IMR-90 (cell line): Measurements from ENCODE around the gene MAGI2. TPM values are rescaled to one million over a fixed set of nuclear protein-coding genes. Genes with fewer than 3 reads are reported as not detected.

Experiments
- ATAC-seq: fragments of 200-7000 bp; cut with Tn5 transposase; 2 replicates; pipeline ENCODE4 v1.9.1; 2020; ENCODE audit warnings: low read depth, mild to moderate bottlenecking, moderate library complexity
- BruUV-seq: library from RNA; stranded (reverse); fragments of 400-500 nt; replicated peaks from 2 replicates; lab custom pipeline; 2021; lab: Mats Ljungman, UMichigan
- CTCF ChIA-PET: fragments of 300-600 bp; formaldehyde crosslinking; extraction: SDS; loops from one replicate; lab custom pipeline; 2021; ENCODE audit warnings: antibody characterized with exemption; lab: Yijun Ruan, JAX
- POLR2A ChIA-PET: fragments of 300-600 bp; sonication (Branson Sonifier 250); formaldehyde crosslinking; loops from one replicate; lab custom pipeline; 2022; ENCODE audit warnings: antibody characterized with exemption; ENCODE audit not compliant: unreplicated experiment; lab: Charles Lee
- DNase-seq: peaks from one replicate; pipeline ENCODE4 v3.0.0; 2013
- H2AFZ ChIP-seq: replicated peaks from 2 replicates; pipeline ENCODE3; 2013; ENCODE audit warnings: low read length, mild to moderate bottlenecking; ENCODE audit not compliant: poor library complexity
- H2AK5ac ChIP-seq: 2 replicates; pipeline ENCODE4 v1.6.1; 2013; ENCODE audit warnings: low read depth, low read length, inconsistent platforms
- H2AK9ac ChIP-seq: replicated peaks from 2 replicates; pipeline ENCODE3; 2013; ENCODE audit warnings: mild to moderate bottlenecking, low read depth, low read length, moderate library complexity; ENCODE audit not compliant: poor library complexity
- H2BK120ac ChIP-seq: 2 replicates; pipeline ENCODE4 v1.6.1; 2013; ENCODE audit warnings: low read depth, low read length, inconsistent platforms
- H2BK15ac ChIP-seq: 3 replicates; pipeline ENCODE4 v1.6.1; 2013; ENCODE audit warnings: low read depth, low read length, inconsistent platforms
- H2BK20ac ChIP-seq: 2 replicates; pipeline ENCODE4 v1.6.1; 2013; ENCODE audit warnings: low read depth, mild to moderate bottlenecking, inconsistent platforms, low read length, moderate library complexity
- H2BK5ac ChIP-seq: 2 replicates; pipeline ENCODE4 v1.6.1; 2013; ENCODE audit warnings: mild to moderate bottlenecking, low read depth, low read length, inconsistent platforms; ENCODE audit not compliant: poor library complexity, severe bottlenecking
- H3K14ac ChIP-seq: replicated peaks from 2 replicates; pipeline ENCODE4 v1.6.1; 2013; ENCODE audit warnings: low read depth, low read length, inconsistent platforms
- H3K18ac ChIP-seq: 2 replicates; pipeline ENCODE4 v1.6.1; 2013; ENCODE audit warnings: low read depth, low read length, control low read depth
- H3K23ac ChIP-seq: 2 replicates; pipeline ENCODE4 v1.6.1; 2013; ENCODE audit warnings: low read depth, low read length, inconsistent platforms
- H3K27ac ChIP-seq: 2 replicates; pipeline ENCODE4 v1.5.1; 2013; ENCODE audit warnings: mild to moderate bottlenecking, control low read depth, low read length; ENCODE audit not compliant: insufficient read depth
- H3K27me3 ChIP-seq: 2 replicates; pipeline ENCODE4 v1.6.1; 2013; ENCODE audit warnings: low read length; ENCODE audit not compliant: control insufficient read depth, insufficient read depth
- H3K36me3 ChIP-seq: 2 replicates; pipeline ENCODE4 v1.6.1; 2013; ENCODE audit warnings: low read length, mixed read lengths; ENCODE audit not compliant: control insufficient read depth, insufficient read depth
- H3K4ac ChIP-seq: 2 replicates; pipeline ENCODE4 v1.6.1; 2013; ENCODE audit warnings: low read depth, low read length, inconsistent platforms
- H3K4me1 ChIP-seq: 2 replicates; pipeline ENCODE4 v1.6.1; 2013; ENCODE audit warnings: low read length, mixed read lengths; ENCODE audit not compliant: control insufficient read depth, insufficient read depth
- H3K4me2 ChIP-seq: 2 replicates; pipeline ENCODE4 v1.6.1; 2013; ENCODE audit warnings: low read depth, mild to moderate bottlenecking, control low read depth, low read length, moderate library complexity
- H3K4me3 ChIP-seq: 2 replicates; pipeline ENCODE4 v1.5.1; 2013; ENCODE audit warnings: low read depth, mild to moderate bottlenecking, control low read depth, low read length, moderate library complexity; ENCODE audit not compliant: insufficient read depth
- H3K56ac ChIP-seq: 2 replicates; pipeline ENCODE4 v1.6.1; 2013; ENCODE audit warnings: low read length, inconsistent platforms; ENCODE audit not compliant: insufficient read depth; ENCODE audit errors: extremely low read depth
- H3K79me1 ChIP-seq, 2 experiments: 2 replicates each; pipeline ENCODE4 v1.6.1; 2013; ENCODE audit warnings: low read length in 2 of 2, inconsistent platforms in 1 of 2, low read depth in 1 of 2
- H3K9ac ChIP-seq: 2 replicates; pipeline ENCODE4 v1.6.1; 2013; ENCODE audit warnings: low read depth, low read length, control low read depth
- H3K9me1 ChIP-seq: 2 replicates; pipeline ENCODE4 v1.6.1; 2013; ENCODE audit warnings: low read length, inconsistent platforms; ENCODE audit not compliant: insufficient read depth
- H3K9me3 ChIP-seq: 2 replicates; pipeline ENCODE4 v1.6.1; 2013; ENCODE audit warnings: low read length; ENCODE audit not compliant: control insufficient read depth, insufficient read depth
- H4K20me1 ChIP-seq: 2 replicates; pipeline ENCODE4 v1.6.1; 2013; ENCODE audit warnings: low read length, inconsistent platforms; ENCODE audit not compliant: insufficient read depth
- H4K5ac ChIP-seq: 2 replicates; pipeline ENCODE4 v1.6.1; 2013; ENCODE audit warnings: mild to moderate bottlenecking, low read depth, low read length, control low read depth
- H4K8ac ChIP-seq, 2 experiments: 2 replicates each; pipeline ENCODE4 v1.6.1; 2013; ENCODE audit warnings: low read depth in 2 of 2, low read length in 2 of 2, control low read depth in 1 of 2, inconsistent platforms in 1 of 2
- H4K91ac ChIP-seq: 2 replicates; pipeline ENCODE4 v1.6.1; 2013; ENCODE audit warnings: low read depth, low read length, inconsistent platforms; ENCODE audit not compliant: insufficient read depth
- ELK1 ChIP-seq: fragments of 150-350 bp; IDR thresholded peaks from 2 replicates; pipeline ENCODE4 v1.6.1; 2016; ENCODE audit warnings: low read depth, mild to moderate bottlenecking, low read length, moderate library complexity, borderline replicate concordance
- MAZ ChIP-seq: IDR thresholded peaks from 2 replicates; pipeline ENCODE4 v1.6.1; 2012; ENCODE audit warnings: low read depth, mild to moderate bottlenecking, low read length, improper control_type of control experiment, moderate library complexity, borderline replicate concordance
- MXI1 ChIP-seq: IDR thresholded peaks from 2 replicates; pipeline ENCODE4 v1.6.1; 2012; ENCODE audit warnings: low read depth, mild to moderate bottlenecking, low read length, moderate library complexity, borderline replicate concordance
- RAD21 ChIP-seq: IDR thresholded peaks from 2 replicates; pipeline ENCODE4 v1.6.1; 2012; ENCODE audit warnings: low read length, improper control_type of control experiment
- RFX5 ChIP-seq: IDR thresholded peaks from 2 replicates; pipeline ENCODE4 v1.8.0; 2012; ENCODE audit warnings: low read depth, mild to moderate bottlenecking, low read length, moderate library complexity
- USF2 ChIP-seq: fragments of 150-350 bp; IDR thresholded peaks from 2 replicates; pipeline ENCODE4 v1.6.1; 2017; ENCODE audit warnings: mild to moderate bottlenecking, antibody characterized with exemption, low read length, low read depth
- WGBS, 2 experiments: methylation state at CpG; one replicate each; pipeline versions ENCODE4 v1.1.5 to v1.1.7; 2013; ENCODE audit warnings: missing lambda C conversion rate in 2 of 2; ENCODE audit not compliant: insufficient read length in 1 of 2; ENCODE audit errors: extremely low coverage in 2 of 2; 5-methylcytosine and 5-hydroxymethylcytosine counted together
- dilution Hi-C: fragments of 300-500 bp; cut with HindIII; formaldehyde crosslinking; loops from one replicate; pipeline ENCODE4 v1.14.3; 2018; ENCODE audit warnings: low sequenced_read_pairs; ENCODE audit not compliant: unreplicated experiment
- in situ Hi-C: fragments of 300-500 bp; cut with MboI; formaldehyde crosslinking; loops from 3 replicates; pipeline ENCODE4 v1.14.3; 2019; ENCODE audit warnings: low sequenced_read_pairs, inconsistent platforms, mixed read lengths
- intact Hi-C: fragments of 100-400 bp; cut with micrococcal nuclease; formaldehyde crosslinking; loops from 2 replicates; pipeline ENCODE4 v1.10.0; 2022
- polyA plus RNA-seq, 3 experiments: library from polyadenylated mRNA; depleted of rRNA; stranded (reverse); fragments of >200 nt; gene quantifications; 2 replicates each; pipeline ENCODE4 v1.2.3, GENCODE V29; 2012; ENCODE audit warnings: low replicate concordance in 1 of 3
- total RNA-seq: library from RNA; depleted of rRNA; stranded (reverse); fragments of >200 nt; gene quantifications from 2 replicates; pipeline ENCODE4 v1.2.3, GENCODE V29; 2012

The MAGI2 gene
- total and polyA plus RNA-seq, 2 of the 4 experiments (the other 2 are of a cell fraction), result 2.5 to 17.9 TPM

- H2BK120ac ChIP-seq, result no peak overlapping the region
- no peak overlapping the region for H3K18ac ChIP-seq
- H3K4ac ChIP-seq, result no peak overlapping the region
- H3K4me3 ChIP-seq, result no peak overlapping the region
- no peak overlapping the region for H4K8ac ChIP-seq
- ATAC-seq, result no peak
- no peak for DNase-seq
- no peaks in the 10 kb centered on the region for H3K79me1 ChIP-seq
- ChIA-PET CTCF (no interaction called here), POLR2A (no interaction called here)
- BruUV-seq, result no TSS peak
- no peak overlapping the region for H4K91ac ChIP-seq
- H2BK15ac ChIP-seq, result no peak overlapping the region
- no peak overlapping the region for H2AK9ac ChIP-seq
- WGBS, 2 experiments, result no CpG with 5 or more reads among the region's 3 CpGs
- no peak overlapping the region for H4K5ac ChIP-seq
- no peak overlapping the region; the same call in 1 of the 2 replicates for H3K14ac ChIP-seq
- no peaks in the 10 kb centered on the region for H3K36me3 ChIP-seq
- intact Hi-C loops (no loop called here), dilution Hi-C loops (no loop called here), in situ Hi-C loops (no loop called here)
- H3K56ac ChIP-seq, result no peak overlapping the region
- H3K27me3 ChIP-seq, result no peaks in the 10 kb centered on the region
- no peaks in the 10 kb centered on the region for H4K20me1 ChIP-seq
- no peak overlapping the region for H3K27ac ChIP-seq
- no peak overlapping the region for H2AK5ac ChIP-seq
- H3K9me1 ChIP-seq, result no peaks in the 10 kb centered on the region
- H3K23ac ChIP-seq, result no peak overlapping the region
- no peak overlapping the region for H2BK20ac ChIP-seq
- H3K9me3 ChIP-seq, result no peaks in the 10 kb centered on the region
- TF ChIP-seq USF2 (no peak), MAZ (no peak), RFX5 (no peak), RAD21 (no peak), MXI1 (no peak), ELK1 (no peak)
- no peak overlapping the region for H2AFZ ChIP-seq
- no peaks in the 10 kb centered on the region for H3K4me1 ChIP-seq
- H3K4me2 ChIP-seq, result no peak overlapping the region
- no peak overlapping the region for H3K9ac ChIP-seq
- no peak overlapping the region for H2BK5ac ChIP-seq
Observed at GRCh38 chr7:78594156-78594555, 859.3 kb downstream of the MAGI2 start.
